Osteocyte (in vitro differentiated cells): ENCODE results near the gene LRRC71. TPM values are rescaled to one million over a fixed set of nuclear protein-coding genes. Genes with fewer than 3 reads are reported as not detected.

Experiments used
- DNase-seq: peaks from one replicate; pipeline ENCODE4 v3.0.0; 2021; ENCODE audit warnings: mixed read lengths; ENCODE audit not compliant: unreplicated experiment; ENCODE audit errors: extremely low spot score
- H3K27ac Mint-ChIP-seq: one replicate; pipeline ENCODE4 v1.8.0; 2021; ENCODE audit warnings: mild to moderate bottlenecking, mixed read lengths; ENCODE audit not compliant: unreplicated experiment
- H3K27me3 Mint-ChIP-seq: one replicate; pipeline ENCODE4 v1.8.0; 2021; ENCODE audit warnings: mixed read lengths; ENCODE audit not compliant: unreplicated experiment
- H3K36me3 Mint-ChIP-seq: one replicate; pipeline ENCODE4 v1.8.0; 2021; ENCODE audit warnings: mixed read lengths; ENCODE audit not compliant: unreplicated experiment
- H3K4me1 Mint-ChIP-seq: one replicate; pipeline ENCODE4 v1.8.0; 2021; ENCODE audit warnings: mixed read lengths; ENCODE audit not compliant: unreplicated experiment
- H3K4me3 Mint-ChIP-seq: one replicate; pipeline ENCODE4 v1.8.0; 2021; ENCODE audit warnings: mild to moderate bottlenecking, moderate library complexity, mixed read lengths; ENCODE audit not compliant: unreplicated experiment
- H3K9me3 Mint-ChIP-seq: one replicate; pipeline ENCODE4 v1.8.0; 2021; ENCODE audit warnings: mixed read lengths; ENCODE audit not compliant: unreplicated experiment
- total RNA-seq: library from RNA; stranded (reverse); gene quantifications from 2 replicates; pipeline ENCODE4 v1.2.1, GENCODE V29; 2021
- TF ChIP-seq, protein P1 (sequence below): fragments of 200-600 bp; sonication (generic); IDR thresholded peaks from 2 replicates; pipeline ENCODE4 v1.5.0; 2021; ENCODE audit warnings: antibody characterized with exemption, mild to moderate bottlenecking, moderate library complexity

The LRRC71 gene
- total RNA-seq, 1 donor from 2014 or later: 0.35 TPM

DNA sequence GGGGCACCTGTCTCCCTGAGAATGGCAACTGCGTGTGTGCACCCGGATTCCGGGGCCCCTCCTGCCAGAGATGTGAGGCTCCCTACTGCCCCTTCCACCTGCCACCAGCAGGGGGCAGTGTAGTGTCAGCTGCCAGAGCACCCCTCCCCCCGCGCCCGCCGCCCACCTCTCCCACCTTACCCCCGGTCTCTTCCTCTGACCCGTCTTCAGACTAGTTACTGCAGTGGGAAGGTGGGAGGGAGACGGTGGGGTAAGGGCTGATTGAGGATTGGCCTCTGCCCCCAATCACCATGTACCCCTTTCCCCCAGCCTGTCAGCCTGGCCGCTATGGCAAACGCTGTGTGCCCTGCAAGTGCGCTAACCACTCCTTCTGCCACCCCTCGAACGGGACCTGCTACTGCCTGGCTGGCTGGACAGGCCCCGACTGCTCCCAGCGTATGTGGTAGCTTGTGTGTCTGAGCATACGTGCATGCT, 10.1 kb upstream of the LRRC71 start:
- Mint-ChIP-seq H3K36me3 (peaks cover 30% of the 10 kb centered on the region), H3K4me3 (no peak overlapping the region), H3K9me3 (no peaks in the 10 kb centered on the region), H3K27ac (no peak overlapping the region), H3K4me1 (peaks cover 7% of the 10 kb centered on the region), H3K27me3 (no peaks in the 10 kb centered on the region)
- TF ChIP-seq, protein P1, sequence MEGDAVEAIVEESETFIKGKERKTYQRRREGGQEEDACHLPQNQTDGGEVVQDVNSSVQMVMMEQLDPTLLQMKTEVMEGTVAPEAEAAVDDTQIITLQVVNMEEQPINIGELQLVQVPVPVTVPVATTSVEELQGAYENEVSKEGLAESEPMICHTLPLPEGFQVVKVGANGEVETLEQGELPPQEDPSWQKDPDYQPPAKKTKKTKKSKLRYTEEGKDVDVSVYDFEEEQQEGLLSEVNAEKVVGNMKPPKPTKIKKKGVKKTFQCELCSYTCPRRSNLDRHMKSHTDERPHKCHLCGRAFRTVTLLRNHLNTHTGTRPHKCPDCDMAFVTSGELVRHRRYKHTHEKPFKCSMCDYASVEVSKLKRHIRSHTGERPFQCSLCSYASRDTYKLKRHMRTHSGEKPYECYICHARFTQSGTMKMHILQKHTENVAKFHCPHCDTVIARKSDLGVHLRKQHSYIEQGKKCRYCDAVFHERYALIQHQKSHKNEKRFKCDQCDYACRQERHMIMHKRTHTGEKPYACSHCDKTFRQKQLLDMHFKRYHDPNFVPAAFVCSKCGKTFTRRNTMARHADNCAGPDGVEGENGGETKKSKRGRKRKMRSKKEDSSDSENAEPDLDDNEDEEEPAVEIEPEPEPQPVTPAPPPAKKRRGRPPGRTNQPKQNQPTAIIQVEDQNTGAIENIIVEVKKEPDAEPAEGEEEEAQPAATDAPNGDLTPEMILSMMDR: peak; percentile 80
- DNase-seq: no peak

DNA sequence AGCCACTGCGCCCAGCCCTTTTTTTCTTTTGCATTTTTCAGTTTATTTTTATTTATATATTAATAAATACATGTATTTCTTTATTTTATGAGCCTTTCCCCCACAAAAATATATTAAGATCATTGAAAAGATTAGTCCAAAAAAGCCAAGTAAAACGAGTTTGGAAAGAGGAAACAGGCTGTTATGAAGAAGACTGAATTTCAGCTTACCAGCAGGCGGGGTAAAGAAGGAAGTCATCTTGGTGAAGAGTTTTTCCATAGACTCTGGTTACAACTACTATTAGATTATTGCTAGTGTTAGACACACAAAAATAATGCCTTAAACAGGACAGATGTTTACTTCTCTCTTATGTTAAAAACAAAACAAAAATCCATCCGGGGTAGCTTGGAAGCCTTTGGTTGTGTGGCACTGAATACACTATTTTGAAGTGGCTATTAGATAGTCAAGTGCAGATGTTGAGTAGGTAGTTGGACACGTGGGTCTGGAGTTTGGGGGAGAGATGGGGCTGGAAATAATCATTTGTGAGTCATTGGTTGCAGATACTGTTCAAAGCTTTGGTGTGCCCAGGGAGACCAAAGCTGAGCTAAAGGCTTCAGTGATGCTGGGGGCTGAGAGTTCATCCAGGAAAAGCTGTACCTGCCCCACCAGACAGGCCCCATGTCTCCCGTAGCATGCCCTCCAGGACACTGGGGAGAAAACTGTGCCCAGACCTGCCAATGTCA, 8.7 kb upstream of the LRRC71 start:
- H3K27me3 Mint-ChIP-seq: no peaks in the 10 kb centered on the region
- no peak for DNase-seq
- H3K27ac Mint-ChIP-seq: no peak overlapping the region
- no peak overlapping the region for H3K4me3 Mint-ChIP-seq
- peaks cover 29% of the 10 kb centered on the region for H3K36me3 Mint-ChIP-seq
- H3K9me3 Mint-ChIP-seq: no peaks in the 10 kb centered on the region
- H3K4me1 Mint-ChIP-seq: peaks cover 6% of the 10 kb centered on the region
- TF ChIP-seq, protein P1: no peak

DNA sequence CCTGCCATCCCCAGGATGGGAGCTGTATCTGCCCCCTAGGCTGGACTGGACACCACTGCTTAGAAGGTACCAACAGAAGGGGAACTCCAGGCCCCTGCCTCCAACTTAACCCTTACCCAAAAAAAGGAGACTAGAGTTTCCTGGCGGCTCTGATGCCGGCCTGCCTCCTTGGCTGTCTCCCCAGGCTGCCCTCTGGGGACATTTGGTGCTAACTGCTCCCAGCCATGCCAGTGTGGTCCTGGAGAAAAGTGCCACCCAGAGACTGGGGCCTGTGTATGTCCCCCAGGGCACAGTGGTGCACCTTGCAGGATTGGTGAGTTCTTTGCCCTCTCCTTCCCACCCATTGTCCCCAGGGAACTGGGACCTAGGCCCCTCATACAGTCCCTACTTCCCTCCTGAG, 8.1 kb upstream of the LRRC71 start:
- TF ChIP-seq, protein P1: no peak
- DNase-seq: no peak
- Mint-ChIP-seq H3K27me3 (no peaks in the 10 kb centered on the region), H3K36me3 (peaks cover 24% of the 10 kb centered on the region), H3K27ac (no peak overlapping the region), H3K9me3 (no peaks in the 10 kb centered on the region), H3K4me1 (no peaks in the 10 kb centered on the region), H3K4me3 (no peak overlapping the region)

DNA sequence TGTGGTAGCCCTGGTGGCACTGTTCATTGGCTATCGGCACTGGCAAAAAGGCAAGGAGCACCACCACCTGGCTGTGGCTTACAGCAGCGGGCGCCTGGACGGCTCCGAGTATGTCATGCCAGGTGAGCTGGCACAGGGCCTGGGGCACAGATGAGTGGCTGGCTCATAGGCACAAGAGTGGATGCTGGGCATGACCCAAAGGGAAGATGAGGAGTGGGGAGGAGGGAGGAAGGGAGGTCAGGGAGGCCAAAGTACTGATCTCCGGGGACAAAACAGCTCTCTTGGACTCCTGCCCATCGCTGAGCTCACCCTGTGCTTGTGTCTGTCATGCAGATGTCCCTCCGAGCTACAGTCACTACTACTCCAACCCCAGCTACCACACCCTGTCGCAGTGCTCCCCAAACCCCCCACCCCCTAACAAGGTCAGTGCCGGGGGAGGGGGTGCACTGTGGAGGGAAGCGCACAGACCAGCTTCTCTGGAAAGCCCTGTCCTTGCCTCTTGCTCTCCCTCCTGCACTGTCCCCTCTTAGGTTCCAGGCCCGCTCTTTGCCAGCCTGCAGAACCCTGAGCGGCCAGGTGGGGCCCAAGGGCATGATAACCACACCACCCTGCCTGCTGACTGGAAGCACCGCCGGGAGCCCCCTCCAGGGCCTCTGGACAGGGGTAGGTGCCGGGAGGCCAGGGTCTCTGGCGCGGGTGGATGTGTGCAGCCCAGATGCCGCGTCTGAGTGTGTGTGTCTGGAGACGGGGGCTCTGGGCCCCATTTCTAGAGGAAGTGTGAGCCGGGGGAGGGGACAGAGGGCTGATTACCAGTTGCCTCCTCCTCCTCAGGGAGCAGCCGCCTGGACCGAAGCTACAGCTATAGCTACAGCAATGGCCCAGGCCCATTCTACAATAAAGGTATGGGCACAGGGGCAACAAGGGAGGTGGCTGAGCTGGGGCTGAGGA, 7.3 kb upstream of the LRRC71 start:
- TF ChIP-seq, protein P1: no peak
- peaks cover 24% of the 10 kb centered on the region for H3K36me3 Mint-ChIP-seq
- no peaks in the 10 kb centered on the region for H3K4me1 Mint-ChIP-seq
- no peak for DNase-seq
- no peaks in the 10 kb centered on the region for H3K27me3 Mint-ChIP-seq
- no peaks in the 10 kb centered on the region for H3K9me3 Mint-ChIP-seq
- H3K27ac Mint-ChIP-seq: no peak overlapping the region
- H3K4me3 Mint-ChIP-seq: no peak overlapping the region
